Nephron progenitor cell (in vitro differentiated cells): ENCODE data around the gene PRXL2A.
A peak's percentile ranks its signal among the peaks of the same experiment; 100 is the strongest.
"Not testable (repeated sequence)": the region's sequence is repeated elsewhere in the genome, so short reads cannot be mapped to it uniquely, and the experiment has no call there.

Experiments used
- DNase-seq: peaks from one replicate; pipeline ENCODE4 v3.0.0; 2021
- H3K27ac Mint-ChIP-seq: 2 replicates; pipeline ENCODE4 v1.8.0; 2021; ENCODE audit warnings: mild to moderate bottlenecking, moderate library complexity, mixed read lengths
- H3K27me3 Mint-ChIP-seq: 2 replicates; pipeline ENCODE4 v1.8.0; 2021; ENCODE audit warnings: mild to moderate bottlenecking, low read depth, mixed read lengths; ENCODE audit not compliant: poor library complexity
- H3K36me3 Mint-ChIP-seq: 2 replicates; pipeline ENCODE4 v1.8.0; 2021; ENCODE audit warnings: low read depth, mixed read lengths
- H3K4me1 Mint-ChIP-seq: 2 replicates; pipeline ENCODE4 v1.8.0; 2021; ENCODE audit warnings: mixed read lengths
- H3K4me3 Mint-ChIP-seq: 2 replicates; pipeline ENCODE4 v1.8.0; 2021; ENCODE audit warnings: mild to moderate bottlenecking, moderate library complexity, mixed read lengths
- H3K9me3 Mint-ChIP-seq: 2 replicates; pipeline ENCODE4 v1.8.0; 2021; ENCODE audit warnings: mild to moderate bottlenecking, moderate library complexity, mixed read lengths
- CTCF ChIP-seq: fragments of 200-600 bp; sonication (generic); IDR thresholded peaks from 2 replicates; pipeline ENCODE4 v1.5.0; 2021; ENCODE audit warnings: antibody characterized with exemption

Gene PRXL2A

GRCh38 chr10:80476685-80477084 lies 68.3 kb downstream of the PRXL2A start:
- Mint-ChIP-seq H3K27me3 (no peaks in the 10 kb centered on the region), H3K27ac (no peak overlapping the region), H3K9me3 (peaks cover 31% of the 10 kb centered on the region), H3K4me1 (peaks cover 39% of the 10 kb centered on the region), H3K36me3 (peaks cover 53% of the 10 kb centered on the region), H3K4me3 (no peak overlapping the region)
- TF ChIP-seq CTCF, result no peak
- DNase-seq, result no peak

GRCh38 chr10:80477813-80478212 lies 69.5 kb downstream of the PRXL2A start:
- Mint-ChIP-seq H3K27ac (no peak overlapping the region), H3K4me3 (no peak overlapping the region), H3K9me3 (peaks cover 31% of the 10 kb centered on the region), H3K4me1 (peaks cover 28% of the 10 kb centered on the region), H3K36me3 (peaks cover 53% of the 10 kb centered on the region), H3K27me3 (no peaks in the 10 kb centered on the region)
- no peak for TF ChIP-seq CTCF
- no peak for DNase-seq

- DNase-seq, H3K27ac Mint-ChIP-seq, H3K4me3 Mint-ChIP-seq, H3K27me3 Mint-ChIP-seq: not testable (repeated sequence)
- peaks cover 18% of the 10 kb centered on the region for H3K4me1 Mint-ChIP-seq
- H3K36me3 Mint-ChIP-seq, result peaks cover 53% of the 10 kb centered on the region
- peaks cover 28% of the 10 kb centered on the region for H3K9me3 Mint-ChIP-seq
Observed at GRCh38 chr10:80480373-80480772, 72.0 kb downstream of the PRXL2A start.

GRCh38 chr10:80480852-80481251 lies 72.5 kb downstream of the PRXL2A start:
- Mint-ChIP-seq H3K4me1 (peaks cover 22% of the 10 kb centered on the region), H3K36me3 (peaks cover 51% of the 10 kb centered on the region), H3K9me3 (peaks cover 26% of the 10 kb centered on the region), H3K4me3 (no peak overlapping the region), H3K27me3 (no peaks in the 10 kb centered on the region), H3K27ac (peak overlapping the region; percentile 21)
- TF ChIP-seq CTCF, result no peak
- no peak for DNase-seq

GRCh38 chr10:80484243-80484642 lies 75.9 kb downstream of the PRXL2A start:
- Mint-ChIP-seq H3K4me3 (no peak overlapping the region), H3K4me1 (peaks cover 56% of the 10 kb centered on the region), H3K27ac (no peak overlapping the region), H3K36me3 (peaks cover 33% of the 10 kb centered on the region), H3K27me3 (no peaks in the 10 kb centered on the region), H3K9me3 (peaks cover 4% of the 10 kb centered on the region)
- DNase-seq, result no peak
- no peak for TF ChIP-seq CTCF

GRCh38 chr10:80484676-80485075 lies 76.3 kb downstream of the PRXL2A start:
- H3K27me3 Mint-ChIP-seq, result no peaks in the 10 kb centered on the region
- no peak for DNase-seq
- H3K4me3 Mint-ChIP-seq, result no peak overlapping the region
- peaks cover 56% of the 10 kb centered on the region for H3K4me1 Mint-ChIP-seq
- peak overlapping the region; percentile 18 for H3K27ac Mint-ChIP-seq
- no peak for TF ChIP-seq CTCF
- H3K36me3 Mint-ChIP-seq, result peaks cover 37% of the 10 kb centered on the region
- peaks cover 4% of the 10 kb centered on the region for H3K9me3 Mint-ChIP-seq
